NCI-H146 treated with DMSO at 0.1 percent for 48 hours (cell line): ENCODE measurements around the gene COMMD6.

Experiments used
- DNase-seq: peaks from one replicate; lab custom pipeline; 2025; ENCODE audit not compliant: unreplicated experiment; lab: John Stamatoyannopoulos, UW

The COMMD6 gene

DNA sequence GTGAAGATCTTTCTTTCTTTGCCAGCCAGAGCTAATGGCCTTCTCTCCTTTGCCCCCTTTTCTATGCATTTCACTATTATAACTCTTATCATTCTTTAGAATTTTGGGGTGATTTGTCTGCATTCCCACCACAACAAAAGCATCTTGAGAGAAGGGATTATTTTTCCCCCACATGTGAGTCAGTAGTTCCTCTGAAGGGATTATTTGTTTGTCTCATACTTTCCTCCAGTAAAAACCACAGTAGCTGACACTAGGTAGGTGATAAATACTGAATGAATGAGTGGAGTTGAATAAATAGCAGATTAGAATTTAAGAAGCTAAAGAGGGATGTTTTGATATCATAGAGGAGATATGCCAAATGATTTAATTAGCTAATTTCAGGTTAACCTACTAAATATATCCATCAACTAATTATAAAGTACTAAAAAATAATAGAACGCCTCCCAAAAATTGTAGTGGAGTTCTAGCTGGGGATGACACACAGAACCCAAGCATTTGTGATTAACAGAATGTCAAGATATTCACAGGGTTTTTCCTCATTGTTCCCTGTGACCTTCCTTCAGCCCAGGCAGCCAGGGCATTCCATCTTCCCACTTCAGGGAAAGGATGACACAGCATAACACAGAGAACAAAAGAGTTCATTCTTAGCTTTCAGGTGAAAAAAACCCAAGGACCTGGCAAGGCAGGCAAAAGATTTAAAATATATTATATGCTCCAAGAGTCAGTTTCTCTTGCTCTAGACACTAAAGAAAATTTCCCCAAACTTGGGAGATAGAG is 52.2 kb downstream of the COMMD6 start:
- DNase-seq, result no peak

- no peak for DNase-seq
These were observed 54.9 kb downstream of the COMMD6 start for GRCh38 chr13:75482820-75483079.

DNA sequence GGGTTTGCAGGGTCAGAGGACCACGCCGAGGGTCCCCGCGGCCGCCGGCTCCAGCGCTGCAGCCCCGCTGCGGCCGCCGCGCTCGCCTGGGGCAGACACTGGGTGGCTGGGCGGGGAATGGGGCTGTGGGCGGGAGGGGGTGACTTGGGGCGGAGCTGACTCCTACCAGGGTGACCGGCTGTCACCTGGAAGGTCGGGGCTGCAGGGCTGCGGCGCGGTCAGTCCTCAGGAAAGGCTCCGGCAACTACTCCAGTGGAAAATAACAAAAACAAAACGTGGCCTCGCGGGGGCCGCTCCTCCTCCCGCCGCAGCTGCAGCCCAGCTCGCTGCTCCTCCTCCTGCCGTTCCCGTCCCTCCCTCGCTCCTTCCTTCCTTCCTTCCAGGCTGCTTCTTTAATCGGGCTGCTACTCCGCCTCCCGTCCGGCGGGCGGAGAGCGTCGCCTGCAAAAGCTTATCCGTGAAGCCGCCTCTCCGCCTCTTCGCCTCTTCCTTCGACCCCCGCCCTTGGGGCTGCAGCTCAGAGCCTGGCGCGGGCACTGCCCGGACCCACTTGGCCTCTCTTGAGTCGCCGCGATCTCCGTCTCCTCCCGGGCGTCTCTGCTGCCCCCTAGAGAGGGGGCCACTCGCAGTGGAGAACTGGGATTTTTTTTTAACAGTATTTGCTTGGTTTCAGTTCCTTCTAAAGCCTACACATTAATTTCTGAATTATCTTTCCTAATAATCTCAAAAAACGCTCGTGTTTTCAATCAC is 55.4 kb downstream of the COMMD6 start, which contains the start of gene TBC1D4:
Gene TBC1D4, minus strand, starts transcription at position 100 of the 750 bp plus-strand sequence. CDS start 402 bp downstream, outside the sequence.
- DNase-seq, result peak; percentile 99

DNA sequence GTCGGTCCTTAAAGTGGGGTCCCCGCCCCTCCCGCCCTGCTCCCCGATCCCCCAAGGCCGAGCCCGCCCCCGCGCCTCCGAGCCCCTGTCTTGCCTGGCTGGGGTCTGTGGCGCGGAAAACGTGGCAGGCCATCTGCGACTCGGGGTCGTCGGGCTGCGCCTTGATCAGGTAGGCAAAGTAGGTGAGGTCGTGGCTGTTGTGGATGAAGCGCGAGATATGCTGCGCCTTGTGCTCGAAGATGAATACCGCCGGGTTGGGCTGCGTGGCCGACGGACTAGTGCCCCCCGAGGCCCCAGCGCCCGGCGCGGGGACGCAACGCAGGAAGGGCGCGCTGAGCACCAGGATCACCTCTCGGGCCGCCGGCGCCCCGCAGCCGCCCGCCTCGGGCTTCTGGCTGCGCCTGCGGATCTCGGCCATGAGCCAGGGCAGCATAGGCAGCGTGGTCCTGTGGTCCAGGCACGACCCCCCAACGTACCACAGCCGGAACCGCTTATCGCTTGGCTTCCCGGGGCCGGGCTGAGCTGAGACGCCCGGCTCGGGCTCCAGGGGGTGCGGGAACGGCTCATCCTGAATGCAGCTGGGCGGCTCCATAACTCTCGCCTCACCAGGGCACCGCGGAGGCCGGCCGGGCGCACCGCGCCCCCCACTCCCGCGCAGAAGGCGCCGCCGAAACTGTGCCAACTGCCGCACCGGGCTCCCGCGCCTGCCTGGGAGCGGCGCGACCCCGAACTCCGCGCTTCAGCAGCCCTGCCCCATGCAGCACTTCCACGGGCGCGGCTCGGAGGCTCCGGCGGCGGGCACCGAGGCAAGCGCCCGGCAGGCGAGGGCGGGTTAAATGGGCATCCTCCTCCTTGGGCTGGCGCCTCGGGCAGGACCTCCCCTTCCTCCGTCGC is 56.2 kb downstream of the COMMD6 start:
- peak; percentile 52 for DNase-seq

GRCh38 chr13:75480671-75481175 is 56.9 kb downstream of the COMMD6 start:
- peak; percentile 72 for DNase-seq

DNA sequence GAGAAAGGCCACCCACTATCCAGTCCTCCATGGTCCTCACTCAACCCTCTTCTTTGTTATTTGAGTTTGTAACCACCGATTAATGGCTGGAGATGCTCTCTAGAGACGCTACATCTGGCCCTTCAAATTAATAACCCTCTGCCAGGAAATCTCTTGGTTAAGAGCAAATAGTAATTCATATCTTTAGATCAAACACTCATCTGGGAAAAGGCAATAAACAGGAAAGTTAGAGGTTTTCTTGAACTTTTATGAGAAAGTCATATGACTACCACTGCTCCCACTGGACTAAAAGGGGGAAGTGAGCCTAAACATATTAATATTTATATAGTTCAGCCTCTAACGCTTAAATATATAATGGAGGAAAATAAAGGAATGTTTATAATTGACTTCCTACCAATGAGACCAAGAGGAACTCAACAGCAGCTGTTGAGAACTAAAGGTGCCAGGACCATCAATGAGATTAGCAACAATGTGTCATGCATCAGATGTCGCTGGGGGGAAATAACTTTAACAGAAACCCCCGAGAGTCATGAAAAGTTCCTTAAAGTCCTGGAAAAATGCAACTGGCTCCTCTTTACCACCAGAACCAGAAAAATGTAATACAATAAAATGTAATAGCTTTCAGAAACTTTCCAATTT is 58.4 kb downstream of the COMMD6 start:
- DNase-seq, result no peak

DNA sequence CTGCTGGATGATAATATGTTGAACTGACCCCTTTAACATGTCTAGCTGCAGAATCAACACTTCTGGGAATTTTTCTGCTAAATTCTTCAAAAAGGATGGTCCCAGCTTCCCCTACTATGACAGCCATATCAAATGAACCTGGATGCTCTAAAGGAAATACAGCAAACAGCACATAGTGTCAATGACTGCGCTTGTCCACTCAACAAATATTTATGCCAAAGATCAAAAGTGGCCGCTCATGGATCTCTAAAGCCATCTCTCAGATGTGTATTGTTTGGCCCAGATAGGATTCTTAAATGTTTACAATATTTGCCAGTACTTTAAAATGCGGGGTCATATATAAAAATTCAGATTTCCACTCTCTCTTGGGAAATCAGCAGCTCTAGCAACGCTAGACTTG is 59.0 kb downstream of the COMMD6 start:
- DNase-seq, result no peak
